GM04504 (cell line): ENCODE results near the gene GALM.
"Not testable (repeated sequence)": the region's sequence is repeated elsewhere in the genome, so short reads cannot be mapped to it uniquely, and the experiment has no call there.

Experiments used
- DNase-seq: peaks from one replicate; pipeline ENCODE4 v3.0.0-alpha.2; 2012; ENCODE audit warnings: low read depth

The GALM gene

GRCh38 chr2:38712413-38712812, 46.5 kb downstream of the GALM start:
- no peak for DNase-seq

GRCh38 chr2:38712871-38713270, 47.0 kb downstream of the GALM start:
- no peak for DNase-seq

- no peak for DNase-seq
These were observed 47.4 kb downstream of the GALM start for GRCh38 chr2:38713338-38713737.

GRCh38 chr2:38714941-38715340, 49.0 kb downstream of the GALM start:
- DNase-seq, result not testable (repeated sequence)

GRCh38 chr2:38716185-38716584, 50.3 kb downstream of the GALM start:
- DNase-seq, result peak; percentile 32

GRCh38 chr2:38718601-38719000, 52.7 kb downstream of the GALM start:
- no peak for DNase-seq

GRCh38 chr2:38719706-38720105, 53.8 kb downstream of the GALM start:
- DNase-seq, result no peak

GRCh38 chr2:38720613-38721241, 54.8 kb downstream of the GALM start:
- DNase-seq, result peak; percentile 95

- DNase-seq, result no peak
These were observed 56.6 kb downstream of the GALM start for GRCh38 chr2:38722271-38723061.

- no peak for DNase-seq
These were observed 57.3 kb downstream of the GALM start for GRCh38 chr2:38723173-38723572.

GRCh38 chr2:38727661-38728060, 61.7 kb downstream of the GALM start:
- no peak for DNase-seq

- DNase-seq, result no peak
These were observed 62.8 kb downstream of the GALM start for GRCh38 chr2:38728694-38729093.

GRCh38 chr2:38731090-38731489, 65.2 kb downstream of the GALM start:
- no peak for DNase-seq

- no peak for DNase-seq
These were observed 65.8 kb downstream of the GALM start for GRCh38 chr2:38731684-38732221.

- DNase-seq, result no peak
These were observed 67.5 kb downstream of the GALM start for GRCh38 chr2:38733300-38733971.

GRCh38 chr2:38734299-38735058, 68.6 kb downstream of the GALM start:
- DNase-seq, result no peak

GRCh38 chr2:38735999-38736320, 70.0 kb downstream of the GALM start:
- DNase-seq, result no peak

- not testable (repeated sequence) for DNase-seq
These were observed 71.2 kb downstream of the GALM start for GRCh38 chr2:38737000-38737698.

- no peak for DNase-seq
These were observed 72.0 kb downstream of the GALM start for GRCh38 chr2:38737925-38738324.

- DNase-seq, result no peak
These were observed 73.6 kb downstream of the GALM start for GRCh38 chr2:38739524-38739923.

- no peak for DNase-seq
These were observed 75.2 kb downstream of the GALM start for GRCh38 chr2:38740851-38741731.
